Panc1 (cell line): Measurements from ENCODE around the gene CACNG7. TPM values are rescaled to one million over a fixed set of nuclear protein-coding genes. Genes with fewer than 3 reads are reported as not detected.

Experiments
- ATAC-seq: fragments of 200-7000 bp; cut with Tn5 transposase; 2 replicates; pipeline ENCODE4 v1.9.1; 2020; ENCODE audit warnings: mild to moderate bottlenecking, moderate library complexity
- BruUV-seq: library from RNA; stranded (reverse); fragments of 400-500 nt; replicated peaks from 2 replicates; lab custom pipeline; 2021; lab: Mats Ljungman, UMichigan
- CTCF ChIA-PET: fragments of 300-600 bp; sonication (Branson Sonifier 250); formaldehyde crosslinking; loops from one replicate; lab custom pipeline; 2022; ENCODE audit warnings: antibody characterized with exemption; lab: Charles Lee
- POLR2A ChIA-PET: fragments of 300-600 bp; sonication (Branson Sonifier 250); formaldehyde crosslinking; loops from one replicate; lab custom pipeline; 2022; ENCODE audit warnings: antibody characterized with exemption; lab: Charles Lee
- DNase-seq: peaks from one replicate; pipeline ENCODE4 v3.0.0-alpha.2; 2010; ENCODE audit warnings: low read depth, low spot score
- H3K27ac ChIP-seq: 2 replicates; pipeline ENCODE4 v1.5.1; 2011; ENCODE audit warnings: mild to moderate bottlenecking, low read length, inconsistent platforms
- H3K27me3 ChIP-seq: fragments of 200-500 bp; sonication (Bioruptor generic); 2 replicates; pipeline ENCODE4 v1.6.0; 2014; ENCODE audit warnings: low read length, inconsistent platforms; ENCODE audit not compliant: control insufficient read depth, insufficient read depth
- H3K36me3 ChIP-seq: fragments of 200-500 bp; sonication (Bioruptor generic); 2 replicates; pipeline ENCODE4 v1.5.1; 2014; ENCODE audit warnings: inconsistent platforms, mild to moderate bottlenecking, low read length, moderate library complexity; ENCODE audit not compliant: control insufficient read depth, insufficient read depth
- H3K4me1 ChIP-seq: 2 replicates; pipeline ENCODE4 v1.5.1; 2011; ENCODE audit warnings: inconsistent platforms, mild to moderate bottlenecking, low read length, moderate library complexity; ENCODE audit not compliant: control insufficient read depth, insufficient read depth
- H3K4me3 ChIP-seq, 2 experiments: 2 replicates each; pipeline ENCODE4 v1.5.1; 2011 to 2012; ENCODE audit warnings: low read depth in 2 of 2, low read length in 2 of 2, mild to moderate bottlenecking in 2 of 2, inconsistent platforms in 1 of 2, moderate library complexity in 1 of 2
- H3K9me3 ChIP-seq: fragments of 200-500 bp; sonication (Bioruptor generic); 2 replicates; pipeline ENCODE4 v1.5.1; 2014; ENCODE audit warnings: low read depth, mild to moderate bottlenecking, inconsistent platforms, low read length, moderate library complexity; ENCODE audit not compliant: control insufficient read depth, insufficient read depth
- CTCF ChIP-seq: fragments of 450-650 bp; IDR thresholded peaks from 2 replicates; pipeline ENCODE4 v1.5.1; 2017; ENCODE audit warnings: mild to moderate bottlenecking
- POLR2AphosphoS5 ChIP-seq: IDR thresholded peaks from 2 replicates; pipeline ENCODE4 v1.6.1; 2012; ENCODE audit warnings: mild to moderate bottlenecking, low read depth, low read length, moderate library complexity
- REST ChIP-seq, 2 experiments: IDR thresholded peaks; 2 replicates each; pipeline ENCODE4 v1.6.1; 2011 to 2012; ENCODE audit warnings: low read depth in 2 of 2, control low read depth in 1 of 2, low read length in 1 of 2, mild to moderate bottlenecking in 1 of 2, moderate library complexity in 1 of 2; ENCODE audit not compliant: insufficient read depth in 1 of 2
- SIN3A ChIP-seq: IDR thresholded peaks from 2 replicates; pipeline ENCODE4 v1.6.1; 2012; ENCODE audit warnings: low read depth, mild to moderate bottlenecking, low read length, moderate library complexity, borderline replicate concordance; ENCODE audit not compliant: insufficient read depth
- TCF7L2 ChIP-seq: IDR thresholded peaks from 2 replicates; pipeline ENCODE4 v1.6.1; 2011; ENCODE audit warnings: mild to moderate bottlenecking, low read depth, low read length, inconsistent platforms
- in situ Hi-C: cut with HindIII; loops from 2 replicates; pipeline ENCODE4 v1.10.0; 2016; ENCODE audit warnings: low sequenced_read_pairs, low pct_unique_long_range_greater_than_20kb
- intact Hi-C: fragments of 100-400 bp; cut with micrococcal nuclease; formaldehyde crosslinking; loops from one replicate; pipeline ENCODE4 v1.10.0; 2022; ENCODE audit not compliant: unreplicated experiment
- total RNA-seq: library from RNA; stranded (reverse); gene quantifications from one replicate; pipeline ENCODE4 v1.2.1, GENCODE V29; 2021; ENCODE audit not compliant: unreplicated experiment

CACNG7 gene
- total RNA-seq, 1 experiment from 2014 or later = 7.7 TPM

- ChIA-PET POLR2A (interaction anchor here (0.5 to 3.0 kb wide), 4 partner anchors 9 to 428 kb away, joined by 4 to 16 read pairs (median 6); partner anchors contain the start of gene MYADM), CTCF (interaction anchor here (0.5 to 0.6 kb wide), 2 partner anchors 52 to 71 kb away, joined by 3 to 5 read pairs; no protein-coding TSS in a partner anchor)
- Histone ChIP-seq H3K27ac (peak overlapping the region; percentile 14), H3K27me3 (no peaks in the 10 kb centered on the region), H3K9me3 (no peaks in the 10 kb centered on the region), H3K4me1 (peaks cover 45% of the 10 kb centered on the region), H3K36me3 (0 out of 2 replicates have a peak, but pooled peaks cover 6% of the 10 kb centered on the region), H3K4me3 (no peak overlapping the region)
- no peak for TF ChIP-seq CTCF
- no peak for TF ChIP-seq TCF7L2
- no peak for TF ChIP-seq REST (IDR thresholded peaks at IDR 0.05; ENCODE audit: insufficient read depth in 1 of 2, low read depth in 2 of 2, low read length in 1 of 2)
- TF ChIP-seq POLR2AphosphoS5 = peak; percentile 46; the same call in 1 of the 2 replicates
- DNase-seq = no peak
- intact Hi-C loops (no loop called here), in situ Hi-C loops (no loop called here)
- peak; percentile 1; the same call in 1 of the 2 replicates for ATAC-seq
- BruUV-seq = no TSS peak
Measured at GRCh38 chr19:53876651-53877224, 32.3 kb upstream of the CACNG7 start.

DNA sequence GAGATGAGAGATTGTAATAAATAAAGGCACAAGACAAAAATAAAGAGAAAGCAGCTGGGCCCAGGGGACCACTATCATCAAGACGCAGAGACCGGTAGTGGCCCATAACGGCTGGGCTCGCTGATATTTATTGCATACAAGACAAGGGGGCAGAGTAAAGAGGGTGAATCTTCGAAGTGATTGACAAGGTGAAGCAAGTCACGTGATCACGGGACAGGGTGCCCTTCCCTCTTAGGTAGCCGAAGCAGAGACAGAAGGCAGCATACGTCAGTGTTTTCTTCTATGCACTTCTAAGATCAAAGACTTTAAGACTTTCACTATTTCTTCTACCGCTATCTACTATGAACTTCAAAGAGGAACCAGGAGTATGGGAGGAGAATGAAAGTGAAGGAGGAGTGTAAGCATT is 31.7 kb upstream of the CACNG7 start:
- H3K4me3 ChIP-seq = no peak overlapping the region
- H3K36me3 ChIP-seq = 0 out of 2 replicates have a peak, but pooled peaks cover 6% of the 10 kb centered on the region
- H3K27ac ChIP-seq = peak overlapping the region; percentile 10; the same call in 1 of the 2 replicates
- peaks cover 46% of the 10 kb centered on the region for H3K4me1 ChIP-seq
- DNase-seq (no peak), ATAC-seq (no peak)
- ChIA-PET CTCF (no interaction called here), POLR2A (interaction anchor here (0.6 to 3.0 kb wide), 2 partner anchors 9 to 24 kb away, joined by 4 to 16 read pairs; partner anchors contain the start of gene MYADM)
- H3K9me3 ChIP-seq = no peaks in the 10 kb centered on the region
- in situ Hi-C loops (no loop called here), intact Hi-C loops (no loop called here)
- TF ChIP-seq SIN3A = peak; percentile 58; the same call in 1 of the 2 replicates
- no peak for TF ChIP-seq REST (IDR thresholded peaks at IDR 0.05; ENCODE audit: insufficient read depth in 1 of 2, low read depth in 2 of 2, low read length in 1 of 2)
- peak; percentile 21; the same call in 1 of the 2 replicates for TF ChIP-seq POLR2AphosphoS5
- TF ChIP-seq CTCF = no peak
- peak; percentile 88 for TF ChIP-seq TCF7L2
- no TSS peak for BruUV-seq
- H3K27me3 ChIP-seq = no peaks in the 10 kb centered on the region
